Right cardiac atrium (tissue), 5 donors: ENCODE measurements around the gene DOCK2. TPM values are rescaled to one million over a fixed set of nuclear protein-coding genes. Genes with fewer than 3 reads are reported as not detected.
"Not testable (repeated sequence)": the region's sequence is repeated elsewhere in the genome, so short reads cannot be mapped to it uniquely, and the experiment has no call there.

ENCODE experiments used
- ATAC-seq, 2 donors: fragments of 200-7000 bp; cut with Tn5 transposase; one replicate each; pipeline versions ENCODE4 v1.8.0 to v1.9.1; 2020; ENCODE audit warnings: moderate library complexity in 2 of 2, mild to moderate bottlenecking in 1 of 2
- DNase-seq, 3 donors: peaks; one replicate each; pipeline ENCODE4 v3.0.0-alpha.2; 2020
- H3K27ac ChIP-seq: one replicate; pipeline ENCODE4 v1.5.1; 2013; ENCODE audit warnings: mild to moderate bottlenecking, low read length, control low read depth, moderate library complexity
- H3K27me3 ChIP-seq: one replicate; pipeline ENCODE4 v1.6.1; 2013; ENCODE audit not compliant: control insufficient read depth, insufficient read depth
- H3K4me1 ChIP-seq: one replicate; pipeline ENCODE4 v1.6.1; 2013; ENCODE audit warnings: low read length; ENCODE audit not compliant: control insufficient read depth, insufficient read depth
- H3K4me3 ChIP-seq: one replicate; pipeline ENCODE4 v1.5.1; 2013; ENCODE audit warnings: low read length, control low read depth
- H3K9me3 ChIP-seq: one replicate; pipeline ENCODE4 v1.6.1; 2013; ENCODE audit warnings: low read length; ENCODE audit not compliant: control insufficient read depth
- WGBS: extraction: QIAGEN DNeasy Blood & Tissue Kit; methylation state at CpG from one replicate; pipeline ENCODE4 v1.1.7; 2013; 5-methylcytosine and 5-hydroxymethylcytosine counted together
- intact Hi-C, 4 donors: fragments of 100-400 bp; cut with DNase I; formaldehyde crosslinking; loops; one replicate each; pipeline versions ENCODE4 v1.11.0 to v1.14.0; 2022 to 2023
- polyA plus RNA-seq: library from polyadenylated mRNA; stranded (reverse); fragments of 200-250 nt; gene quantifications from one replicate; pipeline ENCODE4 v1.2.3, GENCODE V29; 2013
- total RNA-seq, 4 donors: library from RNA; stranded (reverse); fragmentation: NEBNext Ultra II Directional; extraction: Animal tissue kit (Norgen Biotek cat#: 25700); gene quantifications; one replicate each; pipeline ENCODE4 v1.2.1, GENCODE V29; 2021
- donor health status: healthy with polysubstance abuse.
- donor health status: DM: no; HTN: yes; CAD: no.
- donor health status: DM: no; HTN: no; CAD: no.
- donor health status: DM: no; HTN: yes; CAD: no; lungs with severe emphysema.
- donor health status: DM: yes; HTN: yes; CAD: no.

The DOCK2 gene
- total and polyA plus RNA-seq, 5 donors: 1.00 to 14.2 (median 9.6) TPM

GRCh38 chr5:169808118-169808581, 171.1 kb downstream of the DOCK2 start:
- H3K4me1 ChIP-seq: no peaks in the 10 kb centered on the region
- ATAC-seq (no peak), DNase-seq (no peak)
- 37% methylated on average over 2 of the region's 2 CpGs for WGBS
- H3K9me3 ChIP-seq: no peaks in the 10 kb centered on the region
- no peak overlapping the region for H3K27ac ChIP-seq
- H3K4me3 ChIP-seq: no peak overlapping the region
- intact Hi-C loops: no loop called here
- no peaks in the 10 kb centered on the region for H3K27me3 ChIP-seq

- ATAC-seq, H3K27me3 ChIP-seq, H3K4me1 ChIP-seq, H3K4me3 ChIP-seq, H3K27ac ChIP-seq, intact Hi-C loops, DNase-seq, H3K9me3 ChIP-seq: not testable (repeated sequence)
- 76% methylated on average over 3 of the region's 3 CpGs for WGBS
These were observed 171.8 kb downstream of the DOCK2 start for GRCh38 chr5:169808880-169809279.

- Histone ChIP-seq H3K4me3 (no peak overlapping the region), H3K9me3 (no peaks in the 10 kb centered on the region), H3K27me3 (no peaks in the 10 kb centered on the region), H3K27ac (no peak overlapping the region), H3K4me1 (no peaks in the 10 kb centered on the region)
- 63% methylated on average over 5 of the region's 5 CpGs for WGBS
- no peak for DNase-seq
- intact Hi-C loops: no loop called here
- ATAC-seq: no peak
These were observed 172.2 kb downstream of the DOCK2 start for GRCh38 chr5:169809281-169809680.

- DNase-seq (no peak), ATAC-seq (no peak)
- H3K9me3 ChIP-seq: no peaks in the 10 kb centered on the region
- no peaks in the 10 kb centered on the region for H3K4me1 ChIP-seq
- 91% methylated on average over 5 of the region's 5 CpGs for WGBS
- intact Hi-C loops: no loop called here
- H3K4me3 ChIP-seq: no peak overlapping the region
- H3K27me3 ChIP-seq: no peaks in the 10 kb centered on the region
- H3K27ac ChIP-seq: no peak overlapping the region
These were observed 173.4 kb downstream of the DOCK2 start for GRCh38 chr5:169810524-169810923.

- Histone ChIP-seq H3K4me3 (no peak overlapping the region), H3K4me1 (no peaks in the 10 kb centered on the region), H3K9me3 (no peaks in the 10 kb centered on the region), H3K27ac (no peak overlapping the region), H3K27me3 (no peaks in the 10 kb centered on the region)
- intact Hi-C loops: no loop called here
- 73% methylated on average over 5 of the region's 5 CpGs for WGBS
- DNase-seq: no peak
- ATAC-seq: no peak
These were observed 173.9 kb downstream of the DOCK2 start for GRCh38 chr5:169811023-169811422.

- Histone ChIP-seq H3K27me3 (no peaks in the 10 kb centered on the region), H3K27ac (no peak overlapping the region), H3K4me3 (no peak overlapping the region), H3K4me1 (no peaks in the 10 kb centered on the region), H3K9me3 (no peaks in the 10 kb centered on the region)
- DNase-seq (no peak), ATAC-seq (no peak)
- intact Hi-C loops: no loop called here
- WGBS: 84% methylated on average over 5 of the region's 5 CpGs
These were observed 174.6 kb downstream of the DOCK2 start for GRCh38 chr5:169811680-169812079.

GRCh38 chr5:169812786-169813185, 175.7 kb downstream of the DOCK2 start:
- WGBS: 79% methylated on average over 6 of the region's 6 CpGs
- Histone ChIP-seq H3K9me3 (no peaks in the 10 kb centered on the region), H3K27me3 (no peaks in the 10 kb centered on the region), H3K4me1 (no peaks in the 10 kb centered on the region), H3K27ac (no peak overlapping the region), H3K4me3 (no peak overlapping the region)
- ATAC-seq (no peak), DNase-seq (no peak)
- intact Hi-C loops: no loop called here

- intact Hi-C loops: no loop called here
- DNase-seq: no peak
- Histone ChIP-seq H3K27ac (no peak overlapping the region), H3K9me3 (no peaks in the 10 kb centered on the region), H3K4me1 (no peaks in the 10 kb centered on the region), H3K4me3 (no peak overlapping the region), H3K27me3 (no peaks in the 10 kb centered on the region)
- WGBS: 81% methylated on average over 3 of the region's 3 CpGs
- ATAC-seq: no peak
These were observed 177.0 kb downstream of the DOCK2 start for GRCh38 chr5:169814045-169814444.

GRCh38 chr5:169814522-169814921, 177.4 kb downstream of the DOCK2 start:
- intact Hi-C loops: no loop called here
- ATAC-seq: no peak
- Histone ChIP-seq H3K9me3 (no peaks in the 10 kb centered on the region), H3K4me1 (no peaks in the 10 kb centered on the region), H3K27ac (no peak overlapping the region), H3K27me3 (no peaks in the 10 kb centered on the region), H3K4me3 (no peak overlapping the region)
- 82% methylated on average over 1 of the region's 1 CpG for WGBS
- no peak for DNase-seq

- intact Hi-C loops: no loop called here
- H3K9me3 ChIP-seq: no peaks in the 10 kb centered on the region
- no peak overlapping the region for H3K4me3 ChIP-seq
- DNase-seq (no peak), ATAC-seq (no peak)
- 64% methylated on average over 2 of the region's 2 CpGs for WGBS
- no peak overlapping the region for H3K27ac ChIP-seq
- H3K4me1 ChIP-seq: no peaks in the 10 kb centered on the region
- H3K27me3 ChIP-seq: no peaks in the 10 kb centered on the region
These were observed 180.0 kb downstream of the DOCK2 start for GRCh38 chr5:169817031-169817430.

GRCh38 chr5:169826618-169827017, 189.5 kb downstream of the DOCK2 start:
- Histone ChIP-seq H3K27me3 (no peaks in the 10 kb centered on the region), H3K4me1 (no peaks in the 10 kb centered on the region), H3K4me3 (no peak overlapping the region), H3K27ac (no peak overlapping the region), H3K9me3 (no peaks in the 10 kb centered on the region)
- intact Hi-C loops: no loop called here
- WGBS: 64% methylated on average over 5 of the region's 5 CpGs
- DNase-seq: no peak
- no peak for ATAC-seq

- peak in 1 of 3 donors; percentile 62 for DNase-seq
- intact Hi-C loops: no loop called here
- no peak overlapping the region for H3K4me3 ChIP-seq
- WGBS: 39% methylated on average over 3 of the region's 3 CpGs
- no peaks in the 10 kb centered on the region for H3K9me3 ChIP-seq
- no peak overlapping the region for H3K27ac ChIP-seq
- no peaks in the 10 kb centered on the region for H3K4me1 ChIP-seq
- no peaks in the 10 kb centered on the region for H3K27me3 ChIP-seq
- peak; percentile 32 to 64 for ATAC-seq
These were observed 190.7 kb downstream of the DOCK2 start for GRCh38 chr5:169827769-169828168.
